Tibial nerve (tissue), 3 donors: ENCODE results near the gene SMAD3.

ENCODE experiments used
- CTCF ChIP-seq, 5 experiments: fragments of 200-600 bp in 3 of 5; fragments of 450-650 bp in 2 of 5; sonication (generic) in 3 of 5; IDR thresholded peaks; one replicate each; pipeline ENCODE4 v1.5.1; 2016 to 2019; ENCODE audit warnings: antibody characterized with exemption in 5 of 5, mild to moderate bottlenecking in 3 of 5, moderate library complexity in 2 of 5
- POLR2A ChIP-seq, 2 donors: fragments of 450-650 bp; IDR thresholded peaks; one replicate each; pipeline ENCODE4 v1.6.1; 2017; ENCODE audit warnings: antibody characterized with exemption in 2 of 2, mild to moderate bottlenecking in 2 of 2, moderate library complexity in 2 of 2

- TF ChIP-seq CTCF (IDR thresholded peaks at IDR 0.05), result no peak
- TF ChIP-seq POLR2A (IDR thresholded peaks at IDR 0.05), result no peak
Measured at GRCh38 chr15:67161412-67161811, 96.0 kb downstream of the SMAD3 start.
